Activated naive CD4-positive, alpha-beta T cell treated with anti-CD3 and anti-CD28 coated beads, Interleukin-2, amount 50 U/mL, for 72 hours (primary cell): ENCODE results near the gene YRDC. TPM values are rescaled to one million over a fixed set of nuclear protein-coding genes. Genes with fewer than 3 reads are reported as not detected.

Source experiments
- ATAC-seq, 2 donors: fragments of 150-1000 bp; cut with Tn5 transposase; 2 replicates each; pipeline ENCODE4 v1.10.0; 2021; ENCODE audit warnings: mild to moderate bottlenecking in 2 of 2, moderate library complexity in 2 of 2
- DNase-seq, 2 donors: peaks; one replicate each; pipeline ENCODE4 v3.0.0; 2021 to 2022; ENCODE audit warnings: low spot score in 2 of 2
- H3K27ac Mint-ChIP-seq, 2 donors: one replicate each; pipeline ENCODE4 v1.8.0; 2022; ENCODE audit warnings: mild to moderate bottlenecking in 2 of 2, mixed read lengths in 2 of 2
- H3K36me3 Mint-ChIP-seq, 2 donors: one replicate each; pipeline ENCODE4 v1.8.0; 2022; ENCODE audit warnings: mixed read lengths in 2 of 2
- H3K9me3 Mint-ChIP-seq, 2 donors: one replicate each; pipeline ENCODE4 v1.8.0; 2022; ENCODE audit warnings: mixed read lengths in 2 of 2
- total RNA-seq, 2 donors: library from RNA; stranded (reverse); gene quantifications; one replicate each; pipeline ENCODE4 v1.2.3, GENCODE V29; 2022

The YRDC gene
- total RNA-seq, 2 donors from 2014 or later = 25.7 to 39.3 TPM

- H3K9me3 Mint-ChIP-seq = peaks cover 0 to 5% of the 10 kb centered on the region in 2 donors
- DNase-seq = no peak
- H3K36me3 Mint-ChIP-seq = peaks cover 11 to 12% of the 10 kb centered on the region in 2 donors
- ATAC-seq = no peak
- H3K27ac Mint-ChIP-seq = no peak overlapping the region
Measured at GRCh38 chr1:37761416-37762095, 46.5 kb downstream of the YRDC start.

DNA sequence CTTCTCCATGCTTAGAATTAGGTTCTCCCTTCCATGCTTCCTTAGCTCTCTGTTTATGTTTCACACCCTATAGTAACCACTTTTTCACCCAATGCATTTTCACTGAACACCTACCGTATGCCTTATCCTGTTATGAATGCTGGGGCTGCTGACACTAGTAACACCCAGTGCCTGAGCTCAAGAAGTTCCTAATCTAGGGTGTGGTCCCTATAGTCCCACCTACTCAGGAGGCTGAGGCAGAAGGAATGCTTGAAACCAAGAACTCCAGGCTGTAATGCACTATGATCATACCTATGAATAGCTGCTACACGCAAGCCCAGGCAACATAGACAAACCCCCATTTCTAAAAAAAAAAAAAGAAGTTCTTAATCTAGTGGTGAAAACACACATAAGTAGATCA is 48.6 kb downstream of the YRDC start:
- ATAC-seq (no peak), DNase-seq (no peak)
- Mint-ChIP-seq H3K27ac (no peak overlapping the region), H3K36me3 (peaks cover 4 to 5% of the 10 kb centered on the region in 2 donors), H3K9me3 (peaks cover 0 to 1% of the 10 kb centered on the region in 2 donors)

DNA sequence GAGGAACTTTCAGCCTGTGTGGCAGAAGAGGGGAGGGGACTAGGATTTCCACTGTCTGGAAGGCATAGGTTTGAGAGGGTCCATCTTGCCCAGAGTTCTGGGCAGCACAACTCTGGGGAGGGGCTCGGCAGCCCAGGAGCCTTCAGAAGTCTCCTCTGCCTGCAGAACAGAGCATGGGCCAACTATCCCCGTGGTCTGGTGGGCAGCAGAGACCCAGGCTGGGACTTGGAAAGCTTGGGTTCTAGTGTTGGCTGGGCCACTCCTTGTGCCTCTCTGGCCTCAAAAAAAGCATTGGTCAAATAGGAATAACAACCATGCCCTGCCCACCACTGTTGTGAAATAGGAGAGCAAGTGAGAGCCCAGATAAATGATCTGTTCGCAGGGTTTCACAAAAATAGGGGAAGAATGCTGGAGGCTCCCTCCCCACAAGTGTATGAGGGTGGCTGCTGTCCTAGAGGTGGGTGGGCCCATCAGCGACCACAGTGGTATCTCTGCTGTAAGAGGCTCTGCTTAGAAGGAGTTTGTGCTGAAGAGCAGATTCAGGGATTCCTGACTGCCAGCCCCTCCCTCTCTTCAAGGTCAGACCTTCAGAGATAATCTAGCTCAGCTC is 52.0 kb downstream of the YRDC start:
- DNase-seq (no peak), ATAC-seq (no peak)
- H3K36me3 Mint-ChIP-seq = no peaks in the 10 kb centered on the region
- H3K9me3 Mint-ChIP-seq = no peaks in the 10 kb centered on the region
- H3K27ac Mint-ChIP-seq = no peak overlapping the region

- DNase-seq = peak in 1 of 2 donors; percentile 49
- ATAC-seq = peak; percentile 92 to 93
- H3K36me3 Mint-ChIP-seq = no peaks in the 10 kb centered on the region
- peak overlapping the region in 1 of 2 donors; percentile 57 for H3K27ac Mint-ChIP-seq
- H3K9me3 Mint-ChIP-seq = no peaks in the 10 kb centered on the region
Measured at GRCh38 chr1:37755290-37755689, 52.7 kb downstream of the YRDC start.

DNA sequence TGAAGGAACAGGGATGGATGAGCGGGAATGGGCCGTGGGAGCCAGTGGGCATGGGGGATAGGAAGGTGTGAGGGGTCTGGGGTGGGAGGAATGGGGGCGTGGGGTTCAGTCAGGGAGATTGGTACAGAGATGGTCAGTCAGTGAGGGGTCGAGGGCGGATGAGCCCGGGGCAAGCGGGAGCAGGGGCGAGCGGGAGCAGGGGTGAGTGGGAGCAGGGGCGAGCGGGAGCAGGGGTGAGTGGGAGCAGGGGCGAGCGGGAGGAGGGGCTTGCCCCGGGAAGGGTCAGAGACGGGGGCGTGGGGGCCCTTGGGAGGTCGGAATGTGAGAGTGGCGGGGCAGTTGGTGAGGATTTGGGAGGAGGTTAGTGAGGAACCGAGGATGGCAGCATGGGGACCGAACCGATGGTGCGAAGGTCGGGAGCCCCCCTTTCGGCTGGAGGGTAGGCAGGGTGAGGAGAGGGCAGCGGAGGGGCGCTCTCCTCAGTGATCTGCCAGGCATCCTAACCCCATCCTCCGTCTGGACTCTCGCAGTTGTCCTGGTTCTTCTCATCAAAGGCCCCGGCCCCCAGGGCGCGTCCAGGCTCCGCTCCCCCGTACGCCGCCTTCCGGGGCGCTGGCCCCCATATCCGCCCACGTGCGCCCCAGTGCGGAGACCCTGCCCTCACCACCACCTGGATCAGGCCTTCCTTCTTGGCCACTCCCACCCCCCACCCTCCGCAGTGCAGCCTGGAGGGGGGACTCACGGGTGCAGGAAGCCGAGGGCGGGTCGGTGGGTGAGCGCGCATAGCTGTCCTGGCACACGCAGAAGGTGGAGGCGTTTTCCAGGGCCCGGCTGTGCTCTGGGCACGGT is 54.3 kb downstream of the YRDC start:
- no peak for ATAC-seq

More for the DNA sequence above, 54.3 kb downstream of the YRDC start:
- Mint-ChIP-seq H3K27ac (no peak overlapping the region), H3K36me3 (no peaks in the 10 kb centered on the region), H3K9me3 (no peaks in the 10 kb centered on the region)
- DNase-seq = no peak

Other genes starting within 250 kb of the YRDC start
- 10 to 100 TPM; 70.3 to 75.7 TPM for gene GNL2, start 212.3 kb downstream of the YRDC start, total RNA-seq
- gene RSPO1, start 173.3 kb downstream of the YRDC start, total RNA-seq = not detected
- 10 to 100 TPM; 60.7 to 82.2 TPM for gene CDCA8, start 115.7 kb downstream of the YRDC start, total RNA-seq
- gene EPHA10, start 43.1 kb downstream of the YRDC start, total RNA-seq = 1 to 10 TPM in 1 of 2 donors, under 1 TPM in 1; 0.14 to 3.0 TPM
- gene MANEAL, start 14.4 kb downstream of the YRDC start, total RNA-seq = 1 to 10 TPM; 1.0 to 3.1 TPM
- 10 to 100 TPM; 18.8 to 21.4 TPM for gene C1orf122, start 418 bp downstream of the YRDC start, total RNA-seq
- gene MTF1, start 51.4 kb upstream of the YRDC start, total RNA-seq = 10 to 100 TPM; 21.0 to 23.4 TPM
- 10 to 100 TPM; 34.2 to 52.7 TPM for gene INPP5B, start 138.8 kb upstream of the YRDC start, total RNA-seq
- gene SF3A3, start 181.8 kb upstream of the YRDC start, total RNA-seq = 10 to 100 TPM; 92.9 to 99.3 TPM
- 10 to 100 TPM; 17.9 to 39.0 TPM for gene FHL3, start 197.3 kb upstream of the YRDC start, total RNA-seq
- 10 to 100 TPM; 55.7 to 92.2 TPM for gene UTP11, start 204.5 kb upstream of the YRDC start, total RNA-seq
- not detected for gene POU3F1, start 238.6 kb upstream of the YRDC start, total RNA-seq